Measurements from ENCODE around the gene PLAAT3. TPM values are rescaled to one million over a fixed set of nuclear protein-coding genes. Genes with fewer than 3 reads are reported as not detected.

The PLAAT3 gene
- total RNA-seq, 1 experiment from 2014 or later = 32.6 TPM

GRCh38 chr11:63590024-63590788, 24.0 kb downstream of the PLAAT3 start:
- ChIA-PET POLR2A (interaction anchor here (0.6 kb wide), 1 partner anchor 12 kb away, joined by 3 read pairs; no protein-coding TSS in a partner anchor), CTCF (no interaction called here)
- Histone ChIP-seq H3K36me3 (ENCODE audit: control insufficient read depth, insufficient read depth, low read length) (no peaks in the 10 kb centered on the region), H3K27ac (ENCODE audit: low read length) (no peak overlapping the region), H3K9me3 (ENCODE audit: control insufficient read depth, insufficient read depth, low read depth, low read length) (no peaks in the 10 kb centered on the region), H3K4me1 (ENCODE audit: control insufficient read depth, insufficient read depth, low read length) (no peaks in the 10 kb centered on the region), H3K27me3 (ENCODE audit: control insufficient read depth, insufficient read depth, low read length) (no peaks in the 10 kb centered on the region), H3K4me3 (ENCODE audit: low read depth in 2 of 2, low read length in 2 of 2) (no peak overlapping the region)
- in situ Hi-C loops (cut with HindIII; ENCODE audit: low pct_unique_long_range_greater_than_20kb, low sequenced_read_pairs) (no loop called here), intact Hi-C loops (cut with micrococcal nuclease; ENCODE audit: unreplicated experiment) (no loop called here)
- no TSS peak for BruUV-seq (replicated peaks)
- ATAC-seq (no peak), DNase-seq (ENCODE audit: low read depth, low spot score) (no peak)
- TF ChIP-seq CTCF (IDR thresholded peaks at IDR 0.05) = no peak

GRCh38 chr11:63589000-63589399, 25.2 kb downstream of the PLAAT3 start:
- POLR2A ChIA-PET = no interaction called here

More at GRCh38 chr11:63589000-63589399, 25.2 kb downstream of the PLAAT3 start:
- no peaks in the 10 kb centered on the region for H3K4me1 ChIP-seq (ENCODE audit: control insufficient read depth, insufficient read depth, low read length)
- CTCF ChIA-PET = no interaction called here
- no peaks in the 10 kb centered on the region for H3K36me3 ChIP-seq (ENCODE audit: control insufficient read depth, insufficient read depth, low read length)
- TF ChIP-seq REST (IDR thresholded peaks at IDR 0.05; ENCODE audit: insufficient read depth in 1 of 2, low read depth in 2 of 2, low read length in 1 of 2) (no peak), POLR2AphosphoS5 (IDR thresholded peaks at IDR 0.05; ENCODE audit: low read depth, low read length) (no peak), SIN3A (IDR thresholded peaks at IDR 0.05; ENCODE audit: borderline replicate concordance, insufficient read depth, low read depth, low read length) (no peak), CTCF (IDR thresholded peaks at IDR 0.05) (no peak), TCF7L2 (IDR thresholded peaks at IDR 0.05; ENCODE audit: low read depth, low read length) (no peak)
- no peaks in the 10 kb centered on the region for H3K27me3 ChIP-seq (ENCODE audit: control insufficient read depth, insufficient read depth, low read length)
- no peaks in the 10 kb centered on the region for H3K9me3 ChIP-seq (ENCODE audit: control insufficient read depth, insufficient read depth, low read depth, low read length)
- DNase-seq (ENCODE audit: low read depth, low spot score) (no peak), ATAC-seq (no peak)
- intact Hi-C loops (cut with micrococcal nuclease; ENCODE audit: unreplicated experiment) = no loop called here
- H3K27ac ChIP-seq (ENCODE audit: low read length) = no peak overlapping the region
- no peak overlapping the region for H3K4me3 ChIP-seq (ENCODE audit: low read depth in 2 of 2, low read length in 2 of 2)
- BruUV-seq (replicated peaks) = no TSS peak
- in situ Hi-C loops (cut with HindIII; ENCODE audit: low pct_unique_long_range_greater_than_20kb, low sequenced_read_pairs) = no loop called here
